Mesendoderm (in vitro differentiated cells): ENCODE measurements around the gene MILR1.

ENCODE experiments used
- DNase-seq: peaks from one replicate; pipeline ENCODE4 v3.0.0; 2013
- H2AK5ac ChIP-seq: 2 replicates; pipeline ENCODE4 v1.6.1; 2013; ENCODE audit warnings: low read length, inconsistent platforms
- H2BK120ac ChIP-seq: 2 replicates; pipeline ENCODE4 v1.6.1; 2013; ENCODE audit warnings: low read depth, mild to moderate bottlenecking, low read length, moderate library complexity, mixed read lengths
- H2BK15ac ChIP-seq: replicated peaks from 2 replicates; pipeline ENCODE4 v1.6.1; 2013; ENCODE audit warnings: low read depth, mild to moderate bottlenecking, moderate library complexity
- H2BK5ac ChIP-seq: 2 replicates; pipeline ENCODE4 v1.6.1; 2013; ENCODE audit warnings: low read length, inconsistent platforms
- H3K18ac ChIP-seq: 2 replicates; pipeline ENCODE4 v1.6.1; 2013; ENCODE audit warnings: mild to moderate bottlenecking, low read length, mixed read lengths
- H3K23ac ChIP-seq: one replicate; pipeline ENCODE4 v1.6.1; 2013; ENCODE audit warnings: low read length
- H3K27ac ChIP-seq: 2 replicates; pipeline ENCODE4 v1.5.1; 2013; ENCODE audit warnings: low read depth, mild to moderate bottlenecking, inconsistent platforms, low read length, moderate library complexity
- H3K27me3 ChIP-seq: 2 replicates; pipeline ENCODE4 v1.6.1; 2013; ENCODE audit warnings: low read length, control low read depth, mild to moderate bottlenecking, inconsistent platforms; ENCODE audit not compliant: insufficient read depth, poor library complexity
- H3K36me3 ChIP-seq: 2 replicates; pipeline ENCODE4 v1.6.1; 2013; ENCODE audit warnings: low read length, inconsistent platforms; ENCODE audit not compliant: control insufficient read depth, insufficient read depth
- H3K4ac ChIP-seq: one replicate; pipeline ENCODE4 v1.6.1; 2013; ENCODE audit warnings: low read depth, mild to moderate bottlenecking, low read length, moderate library complexity
- H3K4me1 ChIP-seq: 2 replicates; pipeline ENCODE4 v1.6.1; 2013; ENCODE audit warnings: low read depth, low read length, inconsistent platforms; ENCODE audit not compliant: control insufficient read depth
- H3K4me2 ChIP-seq: 2 replicates; pipeline ENCODE4 v1.6.1; 2013; ENCODE audit warnings: low read length
- H3K4me3 ChIP-seq: 2 replicates; pipeline ENCODE4 v1.5.1; 2013; ENCODE audit warnings: mild to moderate bottlenecking, low read length
- H3K56ac ChIP-seq: one replicate; pipeline ENCODE4 v1.6.1; 2013; ENCODE audit warnings: low read length
- H3K79me1 ChIP-seq: 2 replicates; pipeline ENCODE4 v1.6.1; 2013; ENCODE audit warnings: low read length, inconsistent platforms
- H3K79me2 ChIP-seq: 2 replicates; pipeline ENCODE4 v1.6.1; 2013; ENCODE audit warnings: mild to moderate bottlenecking, low read length; ENCODE audit not compliant: control insufficient read depth, insufficient read depth
- H3K9ac ChIP-seq: 2 replicates; pipeline ENCODE4 v1.6.1; 2013; ENCODE audit warnings: low read length, inconsistent platforms
- H4K5ac ChIP-seq: one replicate; pipeline ENCODE4 v1.6.1; 2013; ENCODE audit warnings: low read length
- H4K8ac ChIP-seq: one replicate; pipeline ENCODE4 v1.6.1; 2013; ENCODE audit warnings: low read depth, mild to moderate bottlenecking, control low read depth, low read length, moderate library complexity
- WGBS: extraction: QIAGEN DNeasy Blood & Tissue Kit; methylation state at CpG from one replicate; pipeline ENCODE4 v1.1.7; 2013; ENCODE audit warnings: low lambda C conversion rate, missing lambda C conversion rate; ENCODE audit not compliant: insufficient coverage; ENCODE audit errors: extremely low coverage; 5-methylcytosine and 5-hydroxymethylcytosine counted together

MILR1 gene

DNA sequence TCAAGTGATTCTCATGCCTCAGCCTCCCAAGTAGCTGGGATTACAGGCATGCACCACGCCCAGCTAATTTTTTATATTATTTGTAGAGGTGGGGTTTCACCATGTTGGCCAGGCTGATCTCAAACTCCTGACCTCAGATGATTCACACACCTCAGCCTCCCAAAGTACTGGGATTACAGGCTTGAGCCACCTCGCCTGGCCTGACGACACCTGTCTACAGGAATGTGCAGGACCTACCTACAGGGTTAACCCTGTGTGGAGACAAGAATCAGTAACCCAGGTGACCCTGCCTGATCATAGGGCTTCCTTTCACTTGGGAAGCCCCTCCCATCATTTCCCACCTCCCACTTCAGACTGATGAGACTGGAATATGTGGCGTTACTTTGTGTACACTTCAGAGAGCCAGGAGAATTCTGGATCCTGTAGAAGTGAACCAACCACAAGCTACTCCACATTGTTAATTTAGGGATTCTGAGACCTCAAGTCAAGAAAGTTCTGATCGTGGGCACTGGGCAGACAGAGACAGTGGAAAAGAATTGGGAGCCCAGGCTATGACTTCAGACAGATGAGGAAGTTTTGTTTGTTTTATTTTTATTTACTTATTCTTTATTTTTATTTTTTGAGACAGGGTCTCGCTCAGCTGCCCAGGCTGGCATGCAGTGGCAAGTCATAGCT, 5.7 kb upstream of the MILR1 start:
- WGBS, result no CpG with 5 or more reads among the region's 6 CpGs

DNA sequence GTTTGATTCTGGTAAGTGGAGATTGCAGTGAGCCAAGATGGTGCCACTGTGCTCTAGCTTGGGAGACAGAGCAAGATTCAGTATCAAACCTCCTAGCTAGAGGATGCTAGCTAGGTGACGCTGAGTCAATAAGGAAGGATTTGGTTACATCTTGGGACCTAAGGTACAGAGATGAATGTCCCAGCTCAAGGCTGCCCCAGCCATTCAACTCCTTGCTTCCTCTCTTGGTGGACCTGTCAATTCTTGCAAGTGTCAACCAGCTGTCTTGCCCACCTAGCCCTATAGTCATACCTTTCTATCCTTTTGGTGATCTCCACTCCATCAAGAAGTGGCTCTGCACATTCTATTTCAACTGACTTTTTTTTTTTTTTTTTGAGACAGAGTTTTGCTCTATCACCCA, 1.4 kb upstream of the MILR1 start:
- DNase-seq, result no peak
- H2AK5ac ChIP-seq, result no peak overlapping the region
- no peak overlapping the region for H3K9ac ChIP-seq
- H2BK5ac ChIP-seq, result no peak overlapping the region
- no peak overlapping the region for H2BK120ac ChIP-seq
- no peaks in the 10 kb centered on the region for H3K79me2 ChIP-seq
- H3K27ac ChIP-seq, result no peak overlapping the region
- no peaks in the 10 kb centered on the region for H3K79me1 ChIP-seq
- H4K5ac ChIP-seq, result no peak overlapping the region
- no peaks in the 10 kb centered on the region for H3K4me1 ChIP-seq
- no peak overlapping the region for H4K8ac ChIP-seq
- no peak overlapping the region for H3K4ac ChIP-seq
- no peak overlapping the region for H2BK15ac ChIP-seq
- no peak overlapping the region for H3K56ac ChIP-seq
- no peak overlapping the region for H3K23ac ChIP-seq
- WGBS, result no CpG with 5 or more reads among the region's 1 CpG
- no peaks in the 10 kb centered on the region for H3K36me3 ChIP-seq
- no peaks in the 10 kb centered on the region for H3K27me3 ChIP-seq
- H3K4me3 ChIP-seq, result no peak overlapping the region
- H3K4me2 ChIP-seq, result no peak overlapping the region
- no peak overlapping the region for H3K18ac ChIP-seq

More for the DNA sequence above, 5.7 kb upstream of the MILR1 start:
- no peak overlapping the region for H2BK5ac ChIP-seq
- no peak overlapping the region for H3K9ac ChIP-seq
- DNase-seq, result no peak
- H2AK5ac ChIP-seq, result no peak overlapping the region
- no peaks in the 10 kb centered on the region for H3K79me2 ChIP-seq
- no peak overlapping the region for H3K23ac ChIP-seq
- H4K8ac ChIP-seq, result no peak overlapping the region
- no peaks in the 10 kb centered on the region for H3K36me3 ChIP-seq
- no peak overlapping the region for H3K56ac ChIP-seq
- no peak overlapping the region for H3K18ac ChIP-seq
- no peaks in the 10 kb centered on the region for H3K79me1 ChIP-seq
- no peak overlapping the region for H2BK120ac ChIP-seq
- H3K27me3 ChIP-seq, result no peaks in the 10 kb centered on the region
- H3K4ac ChIP-seq, result no peak overlapping the region
- H4K5ac ChIP-seq, result no peak overlapping the region
- H3K4me1 ChIP-seq, result no peaks in the 10 kb centered on the region
- H3K4me3 ChIP-seq, result no peak overlapping the region
- H3K4me2 ChIP-seq, result no peak overlapping the region
- H3K27ac ChIP-seq, result no peak overlapping the region
- H2BK15ac ChIP-seq, result no peak overlapping the region

DNA sequence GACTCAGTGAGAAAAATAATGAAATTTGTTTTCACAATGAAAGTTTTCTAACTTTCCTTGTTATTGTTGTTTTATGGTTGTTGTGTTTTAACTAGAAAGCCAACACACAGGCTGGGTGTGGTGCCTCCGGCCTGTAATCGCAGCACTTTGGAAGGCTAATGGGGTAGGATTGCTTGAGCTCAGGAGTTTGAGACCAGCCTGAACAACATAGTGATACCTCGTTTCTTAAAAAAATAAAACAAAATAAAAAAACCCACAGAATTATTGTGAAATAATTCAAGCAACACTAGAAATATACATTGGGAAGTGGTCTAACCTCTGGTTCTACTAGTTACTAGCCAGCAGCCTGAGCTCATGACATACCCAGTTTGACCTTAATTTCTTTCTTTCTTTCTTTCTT, 630 bp downstream of the MILR1 start:
- DNase-seq, result no peak
- no peak overlapping the region for H4K5ac ChIP-seq
- no peak overlapping the region for H3K27ac ChIP-seq
- no peak overlapping the region for H3K4me2 ChIP-seq
- no CpG with 5 or more reads among the region's 3 CpGs for WGBS
- H3K79me1 ChIP-seq, result no peaks in the 10 kb centered on the region
- no peak overlapping the region for H4K8ac ChIP-seq
- no peak overlapping the region for H2BK5ac ChIP-seq
- H3K36me3 ChIP-seq, result no peaks in the 10 kb centered on the region
- H3K18ac ChIP-seq, result no peak overlapping the region
- no peaks in the 10 kb centered on the region for H3K4me1 ChIP-seq
- no peak overlapping the region for H2AK5ac ChIP-seq
- no peaks in the 10 kb centered on the region for H3K27me3 ChIP-seq
- H3K56ac ChIP-seq, result no peak overlapping the region
- H2BK15ac ChIP-seq, result no peak overlapping the region
- no peak overlapping the region for H3K23ac ChIP-seq
- H3K4ac ChIP-seq, result no peak overlapping the region
- no peak overlapping the region for H3K4me3 ChIP-seq
- no peaks in the 10 kb centered on the region for H3K79me2 ChIP-seq
- no peak overlapping the region for H2BK120ac ChIP-seq
- H3K9ac ChIP-seq, result no peak overlapping the region

DNA sequence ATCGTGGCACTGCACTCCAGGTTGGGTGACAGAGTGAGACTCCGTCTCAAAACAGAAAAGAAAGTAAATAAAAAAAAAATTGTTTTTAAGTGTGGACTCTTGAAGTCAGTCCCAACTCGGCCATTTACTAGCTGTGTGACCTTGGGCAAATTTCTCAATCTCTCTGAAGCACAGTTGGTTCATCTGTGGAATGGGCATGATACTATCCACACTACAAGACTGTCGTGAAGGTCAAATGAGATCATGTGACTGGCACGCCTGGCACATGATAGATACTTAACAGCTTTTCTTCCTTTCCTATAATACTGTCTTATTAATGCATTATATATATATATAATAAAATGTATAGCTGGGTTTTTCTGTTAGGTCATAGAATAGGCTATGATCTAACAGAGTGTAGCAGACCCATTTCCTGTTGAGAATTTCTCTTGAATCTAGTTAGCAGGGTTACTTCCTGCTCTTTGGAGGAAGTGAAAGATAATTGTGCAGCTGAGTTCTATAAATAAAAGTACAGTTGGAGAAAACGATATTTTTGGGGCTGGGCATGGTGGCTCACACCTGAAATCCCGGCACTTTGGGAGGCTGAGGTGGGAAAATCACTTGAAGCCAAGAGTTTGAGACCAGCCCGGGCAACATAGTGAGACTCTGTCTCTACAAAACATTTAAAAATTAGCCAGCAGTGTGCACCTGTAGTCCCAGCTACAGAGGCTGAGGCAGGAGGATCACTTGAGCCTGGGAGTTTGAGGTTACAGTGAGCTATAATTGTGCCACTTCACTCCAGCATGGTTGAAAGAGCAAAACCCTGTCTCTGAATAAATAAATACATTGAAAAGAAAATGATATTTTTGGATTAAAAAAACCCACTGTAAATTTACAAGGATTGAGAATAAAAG, 7.3 kb downstream of the MILR1 start:
- no CpG with 5 or more reads among the region's 8 CpGs for WGBS
- no peaks in the 10 kb centered on the region for H3K36me3 ChIP-seq
- no peak overlapping the region for H3K4me2 ChIP-seq

DNA sequence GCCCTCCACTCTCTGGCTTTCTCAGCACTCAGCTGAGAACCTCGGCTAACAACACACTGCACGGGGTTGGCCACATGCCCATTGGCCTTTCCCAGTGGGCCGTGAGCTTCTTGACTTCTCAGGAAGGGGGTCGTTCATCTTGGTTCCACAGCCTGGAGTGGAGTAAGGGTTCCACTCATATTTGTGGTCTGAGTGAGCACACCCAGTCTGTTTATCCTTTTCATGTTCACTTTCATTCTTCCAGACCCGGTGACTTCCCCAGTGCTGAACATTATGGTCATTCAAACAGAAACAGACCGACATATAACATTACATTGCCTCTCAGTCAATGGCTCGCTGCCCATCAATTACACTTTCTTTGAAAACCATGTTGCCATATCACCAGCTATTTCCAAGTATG, 8.2 kb downstream of the MILR1 start:
- Histone ChIP-seq H3K27ac (no peak overlapping the region), H4K8ac (no peak overlapping the region), H3K27me3 (no peaks in the 10 kb centered on the region), H4K5ac (no peak overlapping the region), H2AK5ac (no peak overlapping the region), H3K4me2 (no peak overlapping the region), H3K36me3 (no peaks in the 10 kb centered on the region), H3K56ac (no peak overlapping the region), H3K4ac (no peak overlapping the region), H3K4me3 (no peak overlapping the region), H3K9ac (no peak overlapping the region), H2BK15ac (no peak overlapping the region), H3K4me1 (no peaks in the 10 kb centered on the region), H3K79me2 (no peaks in the 10 kb centered on the region), H3K18ac (no peak overlapping the region), H2BK5ac (no peak overlapping the region), H2BK120ac (no peak overlapping the region), H3K23ac (no peak overlapping the region), H3K79me1 (no peaks in the 10 kb centered on the region)
- no peak for DNase-seq
- no CpG with 5 or more reads among the region's 7 CpGs for WGBS

More for the DNA sequence above, 7.3 kb downstream of the MILR1 start:
- H3K4me1 ChIP-seq, result no peaks in the 10 kb centered on the region
- no peak overlapping the region for H2BK5ac ChIP-seq
- H3K9ac ChIP-seq, result no peak overlapping the region
- H3K4me3 ChIP-seq, result no peak overlapping the region
- H3K27me3 ChIP-seq, result no peaks in the 10 kb centered on the region
- H2BK120ac ChIP-seq, result no peak overlapping the region
- no peaks in the 10 kb centered on the region for H3K79me1 ChIP-seq
- H3K23ac ChIP-seq, result no peak overlapping the region
- H4K8ac ChIP-seq, result no peak overlapping the region
- DNase-seq, result no peak
- H3K18ac ChIP-seq, result no peak overlapping the region
- no peak overlapping the region for H3K27ac ChIP-seq
- H4K5ac ChIP-seq, result no peak overlapping the region
- no peak overlapping the region for H3K4ac ChIP-seq
- no peak overlapping the region for H2AK5ac ChIP-seq
- no peaks in the 10 kb centered on the region for H3K79me2 ChIP-seq
- no peak overlapping the region for H2BK15ac ChIP-seq
- H3K56ac ChIP-seq, result no peak overlapping the region
